Endothelial cell (in vitro differentiated cells): ENCODE data around the gene DCLK1. TPM values are rescaled to one million over a fixed set of nuclear protein-coding genes. Genes with fewer than 3 reads are reported as not detected.
"Not testable (repeated sequence)": the region's sequence is repeated elsewhere in the genome, so short reads cannot be mapped to it uniquely, and the experiment has no call there.

ENCODE experiments used
- DNase-seq: peaks from one replicate; pipeline ENCODE4 v3.0.0; 2021; ENCODE audit warnings: low spot score
- H3K27ac Mint-ChIP-seq: one replicate; pipeline ENCODE4 v1.8.0; 2021; ENCODE audit warnings: mixed read lengths, inconsistent platforms; ENCODE audit not compliant: unreplicated experiment
- H3K27me3 Mint-ChIP-seq: one replicate; pipeline ENCODE4 v1.8.0; 2021; ENCODE audit warnings: mild to moderate bottlenecking, moderate library complexity, mixed read lengths, inconsistent platforms; ENCODE audit not compliant: unreplicated experiment
- H3K36me3 Mint-ChIP-seq: one replicate; pipeline ENCODE4 v1.8.0; 2021; ENCODE audit warnings: mild to moderate bottlenecking, low read depth, mixed read lengths, inconsistent platforms; ENCODE audit not compliant: unreplicated experiment
- H3K4me1 Mint-ChIP-seq: one replicate; pipeline ENCODE4 v1.8.0; 2021; ENCODE audit warnings: mild to moderate bottlenecking, mixed read lengths, inconsistent platforms; ENCODE audit not compliant: unreplicated experiment
- H3K4me3 Mint-ChIP-seq: one replicate; pipeline ENCODE4 v1.8.0; 2021; ENCODE audit warnings: mild to moderate bottlenecking, mixed read lengths, inconsistent platforms; ENCODE audit not compliant: unreplicated experiment
- H3K9me3 Mint-ChIP-seq: one replicate; pipeline ENCODE4 v1.8.0; 2021; ENCODE audit warnings: mixed read lengths, inconsistent platforms; ENCODE audit not compliant: unreplicated experiment
- total RNA-seq: library from RNA; stranded (reverse); fragmentation: NEBNext Ultra II Directional; extraction: Animal tissue kit (Norgen Biotek cat#: 25700); gene quantifications from one replicate; pipeline ENCODE4 v1.2.1, GENCODE V29; 2021; ENCODE audit not compliant: unreplicated experiment
- TF ChIP-seq, protein P1 (sequence below): fragments of 200-600 bp; sonication (generic); IDR thresholded peaks from one replicate; pipeline ENCODE4 v1.5.0; 2021; ENCODE audit warnings: antibody characterized with exemption; ENCODE audit not compliant: unreplicated experiment

The DCLK1 gene
- total RNA-seq, 1 donor from 2014 or later: 1.6 TPM

DNA sequence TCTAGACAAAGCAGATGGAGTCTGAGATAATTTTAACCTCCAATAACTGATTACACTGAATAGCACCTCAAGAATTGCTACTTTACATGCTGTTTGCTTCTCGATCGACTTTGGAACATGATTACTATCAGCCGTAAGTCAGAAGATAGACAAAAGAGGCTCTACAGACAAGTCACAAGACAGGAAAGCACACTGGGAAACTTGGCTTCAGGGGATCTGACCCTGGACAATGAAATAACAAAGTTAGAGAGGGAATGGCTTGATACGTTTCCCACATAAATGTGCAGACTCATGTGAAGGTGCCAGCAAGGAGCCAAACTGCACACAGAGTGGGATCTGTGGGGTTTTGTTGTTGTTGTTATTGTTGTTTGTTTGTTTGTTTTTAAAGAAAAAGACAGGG, 28.5 kb downstream of the DCLK1 start:
- no peak for DNase-seq
- TF ChIP-seq, protein P1, sequence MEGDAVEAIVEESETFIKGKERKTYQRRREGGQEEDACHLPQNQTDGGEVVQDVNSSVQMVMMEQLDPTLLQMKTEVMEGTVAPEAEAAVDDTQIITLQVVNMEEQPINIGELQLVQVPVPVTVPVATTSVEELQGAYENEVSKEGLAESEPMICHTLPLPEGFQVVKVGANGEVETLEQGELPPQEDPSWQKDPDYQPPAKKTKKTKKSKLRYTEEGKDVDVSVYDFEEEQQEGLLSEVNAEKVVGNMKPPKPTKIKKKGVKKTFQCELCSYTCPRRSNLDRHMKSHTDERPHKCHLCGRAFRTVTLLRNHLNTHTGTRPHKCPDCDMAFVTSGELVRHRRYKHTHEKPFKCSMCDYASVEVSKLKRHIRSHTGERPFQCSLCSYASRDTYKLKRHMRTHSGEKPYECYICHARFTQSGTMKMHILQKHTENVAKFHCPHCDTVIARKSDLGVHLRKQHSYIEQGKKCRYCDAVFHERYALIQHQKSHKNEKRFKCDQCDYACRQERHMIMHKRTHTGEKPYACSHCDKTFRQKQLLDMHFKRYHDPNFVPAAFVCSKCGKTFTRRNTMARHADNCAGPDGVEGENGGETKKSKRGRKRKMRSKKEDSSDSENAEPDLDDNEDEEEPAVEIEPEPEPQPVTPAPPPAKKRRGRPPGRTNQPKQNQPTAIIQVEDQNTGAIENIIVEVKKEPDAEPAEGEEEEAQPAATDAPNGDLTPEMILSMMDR: no peak
- H3K27ac Mint-ChIP-seq: no peak overlapping the region
- no peak overlapping the region for H3K4me3 Mint-ChIP-seq
- H3K4me1 Mint-ChIP-seq: no peaks in the 10 kb centered on the region
- H3K9me3 Mint-ChIP-seq: no peaks in the 10 kb centered on the region
- no peaks in the 10 kb centered on the region for H3K36me3 Mint-ChIP-seq
- no peaks in the 10 kb centered on the region for H3K27me3 Mint-ChIP-seq

DNA sequence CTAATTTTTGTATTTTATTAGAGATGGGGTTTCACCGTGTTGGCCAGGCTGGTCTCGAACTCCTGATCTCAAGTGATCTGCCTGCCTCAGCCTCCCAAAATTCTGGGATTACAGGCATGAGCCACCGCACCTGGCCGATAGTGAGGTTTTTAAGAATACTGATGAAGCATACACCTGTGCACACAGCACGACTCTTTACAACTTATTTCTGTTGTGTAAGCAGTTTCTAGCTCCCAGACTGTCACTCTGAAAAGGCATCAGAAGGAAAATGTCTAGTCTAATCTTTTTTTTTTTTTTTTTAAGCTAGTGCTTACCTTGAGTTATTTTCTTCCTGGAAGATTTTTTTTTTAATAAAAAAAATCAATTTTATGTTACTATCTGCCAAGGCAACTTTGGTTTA, 29.3 kb downstream of the DCLK1 start:
- not testable (repeated sequence) for DNase-seq, H3K27ac Mint-ChIP-seq, H3K27me3 Mint-ChIP-seq, H3K4me1 Mint-ChIP-seq, H3K36me3 Mint-ChIP-seq, H3K4me3 Mint-ChIP-seq, H3K9me3 Mint-ChIP-seq

DNA sequence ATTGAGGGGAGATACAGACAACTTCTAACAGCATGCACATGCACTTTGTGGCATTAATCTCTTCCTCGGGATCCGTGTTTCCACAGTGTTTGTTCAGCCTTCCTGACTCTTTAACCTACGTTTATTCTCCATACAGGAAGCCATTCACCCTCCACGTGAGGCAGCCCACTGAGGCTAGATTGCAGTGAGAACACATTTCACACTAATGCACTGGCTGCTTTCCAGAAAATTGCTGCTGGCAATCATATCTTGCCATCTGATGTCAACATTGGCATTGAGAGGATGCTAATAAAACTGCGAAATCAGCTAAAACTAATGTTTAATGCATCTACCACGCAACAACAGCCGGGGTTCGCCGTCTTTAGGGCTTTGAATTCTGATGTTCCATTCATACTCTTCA, 30.0 kb downstream of the DCLK1 start:
- Mint-ChIP-seq H3K4me3 (no peak overlapping the region), H3K9me3 (no peaks in the 10 kb centered on the region), H3K36me3 (no peaks in the 10 kb centered on the region), H3K4me1 (no peaks in the 10 kb centered on the region), H3K27ac (no peak overlapping the region), H3K27me3 (no peaks in the 10 kb centered on the region)
- TF ChIP-seq, protein P1: no peak
- DNase-seq: no peak

DNA sequence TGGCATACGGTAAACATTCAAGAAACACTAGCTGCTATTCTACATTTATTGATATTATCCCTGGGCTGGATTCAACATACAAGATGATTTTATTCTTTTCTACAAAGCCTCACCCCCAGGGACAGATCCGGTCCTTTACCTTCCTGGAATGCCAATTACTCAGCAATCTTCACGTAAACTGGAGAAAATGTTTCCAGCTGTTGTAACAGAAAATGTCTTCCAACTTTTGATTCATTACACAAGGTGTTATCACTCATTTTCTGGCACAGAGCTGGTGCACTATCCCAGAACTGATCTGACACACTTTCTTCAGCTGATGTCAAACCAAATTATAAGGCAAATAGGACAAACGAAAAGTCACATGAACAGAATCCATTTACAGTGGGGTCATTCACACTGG, 33.1 kb downstream of the DCLK1 start:
- H3K27ac Mint-ChIP-seq: no peak overlapping the region
- H3K36me3 Mint-ChIP-seq: no peaks in the 10 kb centered on the region
- DNase-seq: no peak
- no peaks in the 10 kb centered on the region for H3K9me3 Mint-ChIP-seq
- no peaks in the 10 kb centered on the region for H3K27me3 Mint-ChIP-seq
- H3K4me1 Mint-ChIP-seq: no peaks in the 10 kb centered on the region
- H3K4me3 Mint-ChIP-seq: no peak overlapping the region
- TF ChIP-seq, protein P1: no peak

DNA sequence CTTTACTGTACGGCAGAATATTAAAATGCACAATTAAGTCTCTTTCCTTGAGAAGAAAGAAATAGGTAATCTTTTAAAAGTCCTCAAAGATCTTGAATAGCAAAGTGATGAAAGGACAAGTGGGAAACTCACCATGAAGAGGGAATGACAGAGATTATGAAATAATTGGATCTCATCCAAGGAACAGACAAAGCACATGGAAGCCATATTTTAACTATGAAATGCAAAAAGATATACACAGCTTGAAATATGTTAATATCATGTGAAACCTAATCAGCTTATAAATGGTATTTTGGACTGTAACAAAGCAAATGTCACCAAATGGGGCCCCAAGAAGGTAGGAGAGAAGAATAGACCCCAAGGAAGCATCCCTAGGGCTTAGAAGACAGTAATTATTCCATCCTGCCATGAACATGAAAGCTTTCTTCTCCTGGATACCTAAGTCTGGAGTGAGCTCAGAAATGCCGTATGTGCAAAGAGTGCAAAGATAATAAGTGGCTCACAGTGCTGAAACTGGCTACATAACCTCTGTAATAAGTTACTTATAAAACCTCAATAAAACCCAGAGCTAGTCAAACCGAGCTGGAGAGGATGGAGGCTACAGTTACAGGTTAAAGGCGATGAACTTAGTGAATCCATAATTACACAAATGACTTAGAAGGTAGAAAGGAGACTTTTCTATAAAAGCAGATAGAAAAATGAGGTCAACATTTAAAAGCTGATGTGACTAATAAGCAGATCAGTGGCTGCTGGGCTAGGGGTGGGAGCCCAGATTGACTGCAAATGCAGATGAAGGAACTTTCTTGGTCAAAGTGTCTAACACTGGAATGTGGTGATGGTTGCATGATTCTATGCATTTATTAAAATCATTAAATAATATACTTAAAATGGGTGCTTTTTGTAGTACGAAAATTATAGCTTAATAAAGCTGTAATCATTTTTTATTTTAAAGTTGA, 34.4 kb downstream of the DCLK1 start:
- Mint-ChIP-seq H3K36me3 (no peaks in the 10 kb centered on the region), H3K27ac (no peak overlapping the region), H3K4me3 (no peak overlapping the region), H3K4me1 (no peaks in the 10 kb centered on the region), H3K27me3 (no peaks in the 10 kb centered on the region), H3K9me3 (no peaks in the 10 kb centered on the region)
- TF ChIP-seq, protein P1: no peak
- no peak for DNase-seq
